ENCODE data around the gene SLC6A19. TPM values are rescaled to one million over a fixed set of nuclear protein-coding genes. Genes with fewer than 3 reads are reported as not detected.

SLC6A19 gene
- total and polyA plus RNA-seq, 9 of the 15 experiments (the other 6 are each of a cell fraction or from before 2014, with no cell fraction given): 0.03 to 1.6 (median 0.59) TPM

GRCh38 chr5:1208743-1209488 lies 7.5 kb downstream of the SLC6A19 start (continued):
- peak; percentile 67 for TF ChIP-seq REST (IDR thresholded peaks at IDR 0.05; ENCODE audit: borderline replicate concordance)
- no peak for TF ChIP-seq REST (CRISPR knock-in tag; IDR thresholded peaks at IDR 0.05; ENCODE audit: low read depth)

All from K562 (cell line).